HUES6 (cell line): ENCODE data around the gene ATF2.
"Not testable (repeated sequence)": the region's sequence is repeated elsewhere in the genome, so short reads cannot be mapped to it uniquely, and the experiment has no call there.

Experiments used
- H3K27ac ChIP-seq: 2 replicates; pipeline ENCODE4 v1.7.0; 2013; ENCODE audit warnings: low read depth, mild to moderate bottlenecking, low read length, inconsistent platforms
- H3K27me3 ChIP-seq: 2 replicates; pipeline ENCODE4 v1.6.1; 2013; ENCODE audit warnings: low read length; ENCODE audit not compliant: control insufficient read depth, insufficient read depth
- H3K36me3 ChIP-seq: 2 replicates; pipeline ENCODE4 v1.6.1; 2013; ENCODE audit warnings: low read length; ENCODE audit not compliant: control insufficient read depth, insufficient read depth
- H3K4me1 ChIP-seq: 2 replicates; pipeline ENCODE4 v1.6.1; 2013; ENCODE audit warnings: low read length; ENCODE audit not compliant: control insufficient read depth, insufficient read depth
- H3K4me3 ChIP-seq: 2 replicates; pipeline ENCODE4 v1.5.1; 2013; ENCODE audit warnings: low read depth, low read length
- H3K9ac ChIP-seq: one replicate; pipeline ENCODE4 v1.6.1; 2013; ENCODE audit warnings: mild to moderate bottlenecking, low read length
- H3K9me3 ChIP-seq: 2 replicates; pipeline ENCODE4 v1.6.1; 2013; ENCODE audit warnings: low read depth, low read length; ENCODE audit not compliant: control insufficient read depth, insufficient read depth

Gene ATF2

GRCh38 chr2:175136334-175137215 lies 31.4 kb downstream of the ATF2 start:
- Histone ChIP-seq H3K9me3 (no peaks in the 10 kb centered on the region), H3K27me3 (no peaks in the 10 kb centered on the region), H3K9ac (no peak overlapping the region), H3K36me3 (peaks cover 15% of the 10 kb centered on the region), H3K27ac (0 out of 2 replicates have a peak overlapping the region, but pooled peaks have one; percentile 14), H3K4me3 (no peak overlapping the region), H3K4me1 (peaks cover 18% of the 10 kb centered on the region; the same call in 1 of the 2 replicates)

DNA sequence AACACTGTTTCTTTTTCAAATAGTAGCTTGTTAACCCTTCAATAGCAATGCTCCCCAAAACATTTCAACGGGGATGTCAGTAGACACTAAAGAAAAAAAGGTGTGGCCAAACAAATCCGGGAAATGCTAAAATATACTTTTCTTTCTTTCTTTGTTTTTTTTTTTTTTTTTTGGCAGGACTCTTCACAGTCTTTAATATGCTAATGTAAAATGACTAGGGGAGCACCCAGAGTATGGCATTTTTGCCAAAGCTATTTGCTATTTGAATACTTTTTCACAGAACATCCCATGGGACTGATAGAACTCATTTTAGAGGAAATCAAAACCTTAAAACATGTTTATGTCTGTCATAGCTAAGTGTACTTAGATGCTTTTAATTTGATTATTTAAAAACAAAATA lies 32.1 kb downstream of the ATF2 start:
- H3K9me3 ChIP-seq = no peaks in the 10 kb centered on the region
- H3K27ac ChIP-seq = no peak overlapping the region
- peaks cover 18% of the 10 kb centered on the region; the same call in 1 of the 2 replicates for H3K4me1 ChIP-seq
- peaks cover 15% of the 10 kb centered on the region for H3K36me3 ChIP-seq
- H3K27me3 ChIP-seq = no peaks in the 10 kb centered on the region
- no peak overlapping the region for H3K4me3 ChIP-seq
- no peak overlapping the region for H3K9ac ChIP-seq

DNA sequence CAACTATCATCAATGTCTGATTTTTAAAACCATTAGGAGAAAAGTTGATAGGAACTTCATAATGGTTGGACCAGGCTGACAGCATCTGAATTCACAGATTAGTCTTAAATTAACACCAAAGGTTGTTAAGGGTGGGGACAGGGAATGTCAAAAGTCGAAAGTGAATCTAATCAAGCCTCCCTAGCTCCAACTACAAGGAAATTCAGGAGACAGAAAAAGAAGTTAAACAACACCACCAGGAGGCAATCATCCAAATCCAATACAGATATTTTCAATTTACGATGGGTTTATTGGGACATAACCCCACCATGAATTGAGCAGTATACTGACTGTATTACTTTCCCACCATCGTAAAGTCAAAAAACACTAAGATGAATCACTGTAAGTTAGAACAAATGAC lies 32.8 kb downstream of the ATF2 start:
- Histone ChIP-seq H3K9me3 (no peaks in the 10 kb centered on the region), H3K4me3 (no peak overlapping the region), H3K27ac (no peak overlapping the region), H3K36me3 (peaks cover 19% of the 10 kb centered on the region), H3K27me3 (no peaks in the 10 kb centered on the region), H3K9ac (no peak overlapping the region), H3K4me1 (peaks cover 20% of the 10 kb centered on the region; the same call in 1 of the 2 replicates)

GRCh38 chr2:175131252-175131651 lies 36.8 kb downstream of the ATF2 start:
- Histone ChIP-seq H3K4me3 (no peak overlapping the region), H3K27me3 (no peaks in the 10 kb centered on the region), H3K27ac (no peak overlapping the region), H3K36me3 (peaks cover 48% of the 10 kb centered on the region), H3K4me1 (peaks cover 12% of the 10 kb centered on the region; the same call in 1 of the 2 replicates), H3K9ac (no peak overlapping the region), H3K9me3 (no peaks in the 10 kb centered on the region)

DNA sequence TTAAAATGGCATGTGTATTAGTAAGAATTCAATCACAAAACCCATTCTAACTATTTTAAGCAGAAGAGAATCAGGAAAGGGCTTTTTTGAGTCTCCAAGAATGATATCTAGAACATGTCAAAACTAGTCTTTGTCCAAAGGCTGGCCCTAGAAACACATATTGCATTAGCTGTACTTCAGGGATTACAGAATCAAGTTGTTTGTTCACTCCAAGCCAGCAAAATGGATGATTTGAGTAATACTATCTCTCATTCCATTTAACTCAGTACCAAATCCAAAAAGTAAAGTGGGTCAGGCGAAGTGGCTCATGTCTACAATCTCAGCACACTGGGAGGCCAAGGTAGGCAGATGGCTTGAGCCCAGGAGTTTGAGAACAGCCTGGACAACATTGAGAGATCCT lies 41.3 kb downstream of the ATF2 start:
- Histone ChIP-seq H3K27me3 (no peaks in the 10 kb centered on the region), H3K36me3 (peaks cover 42% of the 10 kb centered on the region), H3K4me3 (no peak overlapping the region), H3K9me3 (no peaks in the 10 kb centered on the region), H3K4me1 (peaks cover 2% of the 10 kb centered on the region; the same call in 1 of the 2 replicates), H3K27ac (no peak overlapping the region), H3K9ac (no peak overlapping the region)

DNA sequence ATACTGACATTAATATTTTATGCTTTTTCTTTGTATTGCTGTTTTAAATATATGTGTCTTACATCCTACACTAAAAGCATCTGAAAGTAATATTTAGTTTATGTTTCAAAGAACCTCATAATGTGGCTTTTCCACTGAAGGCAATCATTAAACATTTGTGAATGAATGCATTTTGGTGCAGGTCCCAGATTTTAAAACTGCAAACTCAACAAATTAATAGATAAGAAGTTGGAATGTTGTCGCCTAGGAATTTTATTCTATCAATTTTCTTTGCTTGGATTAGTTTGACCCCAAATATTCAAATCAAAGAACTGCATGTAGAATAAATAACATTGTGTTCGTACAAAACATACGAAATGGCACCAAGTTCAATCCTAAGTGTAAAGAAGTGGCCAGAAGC lies 44.7 kb downstream of the ATF2 start:
- Histone ChIP-seq H3K4me1 (no peaks in the 10 kb centered on the region), H3K36me3 (peaks cover 31% of the 10 kb centered on the region), H3K27me3 (no peaks in the 10 kb centered on the region), H3K9ac (no peak overlapping the region), H3K27ac (no peak overlapping the region), H3K4me3 (no peak overlapping the region), H3K9me3 (no peaks in the 10 kb centered on the region)

DNA sequence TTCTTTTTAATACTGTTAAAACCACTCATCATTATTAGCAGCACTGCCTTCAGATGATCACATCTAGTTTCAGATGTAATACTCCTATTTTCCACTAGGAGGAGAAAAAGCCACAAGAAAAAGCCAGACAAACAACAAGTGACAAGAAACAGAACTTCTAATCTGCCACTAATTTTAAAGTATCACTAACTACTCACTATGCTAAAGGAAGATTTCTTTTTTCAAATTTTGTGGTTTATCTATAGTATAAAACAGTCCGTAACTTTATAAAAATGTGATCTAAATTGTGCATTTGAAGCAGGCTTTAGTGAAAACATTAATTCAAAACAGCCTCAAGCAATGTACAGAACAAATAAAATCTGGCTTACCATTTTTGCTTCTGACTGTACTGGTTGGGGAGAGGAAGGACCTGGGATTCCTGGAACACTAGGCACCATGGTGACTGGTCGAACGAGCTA lies 56.8 kb downstream of the ATF2 start:
- Histone ChIP-seq H3K4me3 (no peak overlapping the region), H3K27me3 (no peaks in the 10 kb centered on the region), H3K27ac (no peak overlapping the region)

GRCh38 chr2:175108091-175108490 lies 59.9 kb downstream of the ATF2 start:
- not testable (repeated sequence) for H3K4me3 ChIP-seq, H3K27me3 ChIP-seq
- peaks cover 72% of the 10 kb centered on the region for H3K36me3 ChIP-seq

More for the DNA sequence above, 56.8 kb downstream of the ATF2 start:
- Histone ChIP-seq H3K9me3 (peaks cover 7% of the 10 kb centered on the region), H3K4me1 (no peaks in the 10 kb centered on the region), H3K36me3 (peaks cover 79% of the 10 kb centered on the region), H3K9ac (no peak overlapping the region)

DNA sequence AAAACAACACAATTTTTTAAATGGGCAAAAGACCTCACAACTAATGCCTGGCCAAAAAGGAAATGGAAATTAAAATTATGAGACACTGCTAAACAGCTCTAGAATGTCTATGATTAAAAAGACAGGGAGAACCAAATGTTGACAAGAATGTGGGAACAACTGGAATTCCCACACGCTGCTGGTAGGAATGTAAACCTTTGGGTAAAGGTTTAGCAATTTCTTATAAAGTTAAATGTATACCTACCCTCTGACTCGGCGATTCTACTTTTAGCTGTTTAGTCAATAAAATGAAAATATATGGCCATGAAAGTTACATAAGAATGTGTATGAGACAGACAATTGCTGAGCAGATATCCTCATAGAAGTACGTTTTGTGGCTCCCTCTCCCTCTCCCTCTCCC lies 60.9 kb downstream of the ATF2 start:
- H3K36me3 ChIP-seq = peaks cover 68% of the 10 kb centered on the region
- H3K4me3 ChIP-seq = no peak overlapping the region
- no peaks in the 10 kb centered on the region for H3K4me1 ChIP-seq
- H3K27ac ChIP-seq = no peak overlapping the region
- H3K27me3 ChIP-seq = no peaks in the 10 kb centered on the region
- H3K9me3 ChIP-seq = peaks cover 7% of the 10 kb centered on the region
- H3K9ac ChIP-seq = no peak overlapping the region

More at GRCh38 chr2:175108091-175108490, 59.9 kb downstream of the ATF2 start:
- not testable (repeated sequence) for H3K9me3 ChIP-seq, H3K27ac ChIP-seq, H3K4me1 ChIP-seq, H3K9ac ChIP-seq

- peaks cover 5% of the 10 kb centered on the region; the same call in 1 of the 2 replicates for H3K9me3 ChIP-seq
- H3K4me3 ChIP-seq = no peak overlapping the region
- no peaks in the 10 kb centered on the region for H3K4me1 ChIP-seq
- H3K27me3 ChIP-seq = no peaks in the 10 kb centered on the region
- H3K9ac ChIP-seq = no peak overlapping the region
- peaks cover 50% of the 10 kb centered on the region for H3K36me3 ChIP-seq
- no peak overlapping the region for H3K27ac ChIP-seq
These were observed 64.8 kb downstream of the ATF2 start for GRCh38 chr2:175103191-175103590.

DNA sequence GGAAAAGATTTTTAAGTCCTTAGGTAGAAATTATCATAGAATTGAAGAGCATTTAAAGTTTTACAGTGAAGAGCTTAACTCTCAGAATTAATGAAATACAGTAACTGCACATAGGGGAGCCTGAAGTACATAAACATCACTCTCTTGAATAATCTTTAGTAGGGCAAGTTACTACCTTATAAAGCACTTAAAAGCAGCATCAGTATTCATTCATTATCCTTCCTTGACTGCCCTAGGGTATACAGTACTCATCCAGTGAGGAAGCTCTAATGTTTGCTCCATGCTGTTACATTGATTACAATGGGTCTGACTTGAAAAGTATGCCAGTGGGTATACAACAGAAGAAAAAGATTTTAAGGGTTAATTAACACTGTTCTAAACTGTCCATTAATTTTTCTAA lies 66.5 kb downstream of the ATF2 start:
- Histone ChIP-seq H3K4me3 (no peak overlapping the region), H3K4me1 (no peaks in the 10 kb centered on the region), H3K27me3 (no peaks in the 10 kb centered on the region), H3K9me3 (no peaks in the 10 kb centered on the region), H3K9ac (no peak overlapping the region), H3K27ac (no peak overlapping the region), H3K36me3 (peaks cover 56% of the 10 kb centered on the region)
